D721Med (cell line): ENCODE results near the gene REPS1.

Experiments
- DNase-seq: peaks from one replicate; pipeline ENCODE4 v3.0.0; 2011; ENCODE audit warnings: low spot score; ENCODE audit not compliant: insufficient read length
- FAIRE-seq: peaks from 2 replicates; lab custom pipeline; 2011; peaks lifted over from hg19 to GRCh38; lab: Jason Lieb, UNC
- CTCF ChIP-seq: IDR thresholded peaks from 2 replicates; pipeline ENCODE4 v1.5.1; 2012; ENCODE audit warnings: mild to moderate bottlenecking, control low read depth; ENCODE audit not compliant: insufficient read depth; ENCODE audit errors: missing control alignments

REPS1 gene

GRCh38 chr6:138977646-138978167, 10.3 kb downstream of the REPS1 start:
- FAIRE-seq (no peak), DNase-seq (no peak)
- TF ChIP-seq CTCF = no peak

GRCh38 chr6:138977242-138977641, 10.8 kb downstream of the REPS1 start:
- no peak for TF ChIP-seq CTCF
- no peak for FAIRE-seq

GRCh38 chr6:138975815-138976214, 12.2 kb downstream of the REPS1 start:
- FAIRE-seq (no peak), DNase-seq (no peak)
- TF ChIP-seq CTCF = no peak

More at GRCh38 chr6:138977242-138977641, 10.8 kb downstream of the REPS1 start:
- DNase-seq = no peak

GRCh38 chr6:138973466-138974153, 14.4 kb downstream of the REPS1 start:
- FAIRE-seq = no peak
- DNase-seq = no peak
- no peak for TF ChIP-seq CTCF

- no peak for FAIRE-seq
- no peak for DNase-seq
Measured at GRCh38 chr6:138972226-138972665, 15.8 kb downstream of the REPS1 start.

GRCh38 chr6:138971601-138972000, 16.5 kb downstream of the REPS1 start:
- TF ChIP-seq CTCF = no peak
- FAIRE-seq = no peak
- DNase-seq = no peak

More at GRCh38 chr6:138972226-138972665, 15.8 kb downstream of the REPS1 start:
- no peak for TF ChIP-seq CTCF

GRCh38 chr6:138970856-138971425, 17.1 kb downstream of the REPS1 start:
- TF ChIP-seq CTCF = no peak
- no peak for FAIRE-seq
- DNase-seq = no peak
